Measurements from ENCODE around the gene NRTN. TPM values are rescaled to one million over a fixed set of nuclear protein-coding genes. Genes with fewer than 3 reads are reported as not detected.
"Not testable (repeated sequence)": the region's sequence is repeated elsewhere in the genome, so short reads cannot be mapped to it uniquely, and the experiment has no call there.

Gene NRTN
- total RNA-seq, 1 donor from 2014 or later = 2.1 TPM

- TF ChIP-seq, protein P1, sequence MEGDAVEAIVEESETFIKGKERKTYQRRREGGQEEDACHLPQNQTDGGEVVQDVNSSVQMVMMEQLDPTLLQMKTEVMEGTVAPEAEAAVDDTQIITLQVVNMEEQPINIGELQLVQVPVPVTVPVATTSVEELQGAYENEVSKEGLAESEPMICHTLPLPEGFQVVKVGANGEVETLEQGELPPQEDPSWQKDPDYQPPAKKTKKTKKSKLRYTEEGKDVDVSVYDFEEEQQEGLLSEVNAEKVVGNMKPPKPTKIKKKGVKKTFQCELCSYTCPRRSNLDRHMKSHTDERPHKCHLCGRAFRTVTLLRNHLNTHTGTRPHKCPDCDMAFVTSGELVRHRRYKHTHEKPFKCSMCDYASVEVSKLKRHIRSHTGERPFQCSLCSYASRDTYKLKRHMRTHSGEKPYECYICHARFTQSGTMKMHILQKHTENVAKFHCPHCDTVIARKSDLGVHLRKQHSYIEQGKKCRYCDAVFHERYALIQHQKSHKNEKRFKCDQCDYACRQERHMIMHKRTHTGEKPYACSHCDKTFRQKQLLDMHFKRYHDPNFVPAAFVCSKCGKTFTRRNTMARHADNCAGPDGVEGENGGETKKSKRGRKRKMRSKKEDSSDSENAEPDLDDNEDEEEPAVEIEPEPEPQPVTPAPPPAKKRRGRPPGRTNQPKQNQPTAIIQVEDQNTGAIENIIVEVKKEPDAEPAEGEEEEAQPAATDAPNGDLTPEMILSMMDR (IDR thresholded peaks at IDR 0.05; ENCODE audit: unreplicated experiment) = no peak
- H3K36me3 Mint-ChIP-seq (ENCODE audit: insufficient read depth) = no peaks in the 10 kb centered on the region
- no peak for DNase-seq (ENCODE audit: low spot score, unreplicated experiment)
- H3K9me3 Mint-ChIP-seq (ENCODE audit: low read depth) = no peaks in the 10 kb centered on the region
- no peaks in the 10 kb centered on the region for H3K4me1 Mint-ChIP-seq (ENCODE audit: low read depth)
- H3K27me3 Mint-ChIP-seq = no peaks in the 10 kb centered on the region
- no peak overlapping the region for H3K27ac Mint-ChIP-seq
- H3K4me3 Mint-ChIP-seq (ENCODE audit: low read depth) = no peak overlapping the region
Measured at GRCh38 chr19:5844456-5845433, 39.9 kb downstream of the NRTN start.

- DNase-seq (ENCODE audit: low spot score, unreplicated experiment); H3K36me3 Mint-ChIP-seq (ENCODE audit: insufficient read depth); H3K27me3 Mint-ChIP-seq; H3K4me3 Mint-ChIP-seq (ENCODE audit: low read depth); H3K27ac Mint-ChIP-seq; H3K4me1 Mint-ChIP-seq (ENCODE audit: low read depth); H3K9me3 Mint-ChIP-seq (ENCODE audit: low read depth): not testable (repeated sequence)
Measured at GRCh38 chr19:5847846-5848245, 43.0 kb downstream of the NRTN start.

DNA sequence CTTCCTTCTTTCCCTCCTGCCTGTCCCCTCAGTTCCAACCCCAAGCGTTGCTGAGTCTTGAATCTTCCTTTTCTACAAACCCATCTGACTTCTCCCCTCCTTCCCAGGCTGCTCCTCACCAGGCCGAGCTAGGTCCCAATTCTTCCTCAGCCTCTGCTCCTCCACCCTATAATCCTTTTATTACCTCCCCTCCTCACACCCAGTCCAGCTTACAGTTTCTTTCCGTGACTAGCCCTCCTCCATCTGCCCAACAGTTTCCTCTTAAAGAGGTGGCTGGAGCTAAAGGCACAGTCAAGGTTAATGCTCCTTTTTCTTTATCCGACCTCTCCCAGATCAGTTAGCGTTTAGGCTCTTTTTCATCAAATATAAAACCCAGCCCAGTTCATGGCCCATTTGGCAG is 43.8 kb downstream of the NRTN start:
- not testable (repeated sequence) for H3K4me3 Mint-ChIP-seq (ENCODE audit: low read depth); DNase-seq (ENCODE audit: low spot score, unreplicated experiment); H3K27ac Mint-ChIP-seq; H3K9me3 Mint-ChIP-seq (ENCODE audit: low read depth); H3K36me3 Mint-ChIP-seq (ENCODE audit: insufficient read depth); H3K4me1 Mint-ChIP-seq (ENCODE audit: low read depth)
- peaks cover 15% of the 10 kb centered on the region for H3K27me3 Mint-ChIP-seq

DNA sequence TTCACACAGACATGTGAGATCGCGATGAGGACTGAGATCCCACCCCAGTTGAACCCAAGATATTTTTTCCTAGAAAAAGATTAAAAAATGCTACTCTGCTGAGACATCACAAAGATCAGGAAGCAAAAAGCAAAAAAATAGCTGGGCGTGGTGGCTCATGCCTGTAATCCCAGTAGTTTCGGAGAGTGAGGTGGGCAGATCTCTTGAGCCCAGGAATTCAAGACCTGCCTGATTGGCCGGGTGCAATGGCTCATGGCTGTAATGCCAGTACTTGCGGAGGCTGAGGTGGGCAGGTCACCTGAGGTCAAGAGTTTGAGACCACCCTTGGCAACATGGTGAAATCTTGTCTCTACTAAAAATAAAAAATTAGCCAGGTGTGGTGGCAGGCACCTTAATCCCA is 45.3 kb downstream of the NRTN start:
- no peak overlapping the region for H3K27ac Mint-ChIP-seq
- no peaks in the 10 kb centered on the region for H3K4me1 Mint-ChIP-seq (ENCODE audit: low read depth)
- no peak for DNase-seq (ENCODE audit: low spot score, unreplicated experiment)
- TF ChIP-seq, protein P1 (IDR thresholded peaks at IDR 0.05; ENCODE audit: unreplicated experiment) = no peak
- no peaks in the 10 kb centered on the region for H3K36me3 Mint-ChIP-seq (ENCODE audit: insufficient read depth)
- H3K4me3 Mint-ChIP-seq (ENCODE audit: low read depth) = no peak overlapping the region
- peaks cover 20% of the 10 kb centered on the region for H3K27me3 Mint-ChIP-seq
- H3K9me3 Mint-ChIP-seq (ENCODE audit: low read depth) = no peaks in the 10 kb centered on the region

DNA sequence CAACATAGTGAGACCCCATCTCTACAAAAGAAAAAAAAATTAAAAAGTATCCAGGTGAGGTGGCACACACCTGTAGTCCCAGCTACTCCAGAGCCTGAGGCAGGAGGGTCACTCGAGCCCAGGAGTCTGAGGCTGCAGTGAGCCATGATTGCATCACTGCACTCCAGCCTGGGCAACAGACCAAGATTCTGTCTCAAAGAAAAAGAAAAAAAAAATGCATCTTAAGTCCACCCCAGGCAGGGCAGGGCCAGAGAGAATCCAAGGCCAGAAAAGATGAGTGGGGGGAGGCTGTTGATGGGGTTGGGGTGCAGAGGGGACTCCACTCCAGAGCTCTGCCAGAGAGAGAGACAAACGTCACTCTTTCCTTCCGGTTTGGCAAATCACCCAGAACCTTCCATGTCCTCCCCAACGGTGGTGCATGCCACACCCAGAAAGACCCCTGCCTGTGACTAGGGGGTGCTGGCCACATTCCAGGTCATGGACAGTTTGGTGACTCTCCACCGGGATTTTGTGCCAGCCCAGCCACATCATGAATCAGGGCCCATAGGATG is 46.0 kb downstream of the NRTN start:
- H3K9me3 Mint-ChIP-seq (ENCODE audit: low read depth) = no peaks in the 10 kb centered on the region
- H3K4me3 Mint-ChIP-seq (ENCODE audit: low read depth) = no peak overlapping the region
- TF ChIP-seq, protein P1 (IDR thresholded peaks at IDR 0.05; ENCODE audit: unreplicated experiment) = no peak
- no peaks in the 10 kb centered on the region for H3K36me3 Mint-ChIP-seq (ENCODE audit: insufficient read depth)
- H3K27ac Mint-ChIP-seq = no peak overlapping the region
- no peak for DNase-seq (ENCODE audit: low spot score, unreplicated experiment)
- peaks cover 20% of the 10 kb centered on the region for H3K27me3 Mint-ChIP-seq
- no peaks in the 10 kb centered on the region for H3K4me1 Mint-ChIP-seq (ENCODE audit: low read depth)

DNA sequence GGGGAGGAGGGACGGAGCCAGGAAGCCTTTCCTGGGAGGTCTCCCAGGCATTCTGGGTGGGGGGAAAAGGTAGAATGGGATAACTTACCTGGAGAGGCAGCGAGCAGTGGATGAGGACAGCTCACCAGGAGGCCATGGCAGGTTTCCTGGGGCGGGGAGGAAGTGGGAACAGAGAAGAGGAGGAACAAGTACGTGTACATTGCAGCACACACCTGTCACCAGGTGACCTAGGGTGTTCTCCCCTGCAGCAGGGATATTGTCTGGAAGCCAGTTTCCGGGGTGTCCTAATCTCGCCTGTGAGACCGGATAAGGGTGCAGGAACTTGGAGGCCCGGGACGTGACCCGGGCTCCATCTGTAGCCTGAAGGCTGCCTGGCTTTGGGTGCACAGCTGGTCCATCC is 46.4 kb downstream of the NRTN start, which contains the start of gene FUT3:
Gene FUT3 (minus strand): TSS at position 148 of the 400 bp plus-strand sequence.
- TF ChIP-seq, protein P1 (IDR thresholded peaks at IDR 0.05; ENCODE audit: unreplicated experiment) = no peak
- no peaks in the 10 kb centered on the region for H3K9me3 Mint-ChIP-seq (ENCODE audit: low read depth)
- DNase-seq (ENCODE audit: low spot score, unreplicated experiment) = no peak
- no peaks in the 10 kb centered on the region for H3K4me1 Mint-ChIP-seq (ENCODE audit: low read depth)
- H3K27me3 Mint-ChIP-seq = peaks cover 20% of the 10 kb centered on the region
- H3K27ac Mint-ChIP-seq = no peak within 1 kb of the TSS
- H3K4me3 Mint-ChIP-seq (ENCODE audit: low read depth) = no peak within 1 kb of the TSS
- no peaks in the 10 kb centered on the region for H3K36me3 Mint-ChIP-seq (ENCODE audit: insufficient read depth)

DNA sequence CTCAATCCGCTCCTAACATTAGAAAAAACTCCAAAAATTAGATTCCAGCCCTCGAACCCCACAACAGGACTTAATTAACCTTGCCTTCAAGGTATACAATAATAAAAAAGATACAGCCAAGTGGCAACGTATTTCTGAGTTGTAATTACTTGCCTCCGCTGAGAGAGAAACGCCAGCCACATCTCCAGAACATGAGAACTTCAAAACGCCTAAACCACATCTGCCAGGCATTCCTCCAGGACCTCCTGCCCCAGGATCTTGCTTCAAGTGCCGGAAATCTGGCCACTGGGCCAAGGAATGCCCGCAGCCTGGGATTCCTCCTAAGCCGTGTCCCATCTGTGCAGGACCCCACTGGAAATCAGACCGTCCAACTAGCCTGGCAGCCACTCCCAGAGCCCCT is 49.3 kb downstream of the NRTN start:
- not testable (repeated sequence) for H3K4me1 Mint-ChIP-seq (ENCODE audit: low read depth); H3K4me3 Mint-ChIP-seq (ENCODE audit: low read depth); H3K27ac Mint-ChIP-seq; H3K9me3 Mint-ChIP-seq (ENCODE audit: low read depth); DNase-seq (ENCODE audit: low spot score, unreplicated experiment); H3K36me3 Mint-ChIP-seq (ENCODE audit: insufficient read depth)
- peaks cover 20% of the 10 kb centered on the region for H3K27me3 Mint-ChIP-seq

GRCh38 chr19:5855151-5855550 is 50.3 kb downstream of the NRTN start:
- not testable (repeated sequence) for DNase-seq (ENCODE audit: low spot score, unreplicated experiment); H3K27ac Mint-ChIP-seq; H3K4me1 Mint-ChIP-seq (ENCODE audit: low read depth); H3K9me3 Mint-ChIP-seq (ENCODE audit: low read depth); H3K4me3 Mint-ChIP-seq (ENCODE audit: low read depth); H3K36me3 Mint-ChIP-seq (ENCODE audit: insufficient read depth)
- H3K27me3 Mint-ChIP-seq = peaks cover 23% of the 10 kb centered on the region
